Measurements from ENCODE around the gene SERPINA4.

Gene SERPINA4, protein sequence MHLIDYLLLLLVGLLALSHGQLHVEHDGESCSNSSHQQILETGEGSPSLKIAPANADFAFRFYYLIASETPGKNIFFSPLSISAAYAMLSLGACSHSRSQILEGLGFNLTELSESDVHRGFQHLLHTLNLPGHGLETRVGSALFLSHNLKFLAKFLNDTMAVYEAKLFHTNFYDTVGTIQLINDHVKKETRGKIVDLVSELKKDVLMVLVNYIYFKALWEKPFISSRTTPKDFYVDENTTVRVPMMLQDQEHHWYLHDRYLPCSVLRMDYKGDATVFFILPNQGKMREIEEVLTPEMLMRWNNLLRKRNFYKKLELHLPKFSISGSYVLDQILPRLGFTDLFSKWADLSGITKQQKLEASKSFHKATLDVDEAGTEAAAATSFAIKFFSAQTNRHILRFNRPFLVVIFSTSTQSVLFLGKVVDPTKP

GRCh38 chr14:94560751-94561655 lies at the start of gene SERPINA4:
SERPINA4 (plus strand) TSS chr14:94561442; CDS start chr14:94563483, 2,041 bp downstream.
- Histone ChIP-seq H3K27me3 (ENCODE audit: insufficient read depth, low read length, poor library complexity, severe bottlenecking) (no peaks in the 10 kb centered on the region), H3K9me3 (ENCODE audit: insufficient read depth, low read depth, low read length) (peaks cover 9% of the 10 kb centered on the region; the same call in 1 of the 2 replicates), H3K79me2 (ENCODE audit: insufficient read depth, low read length) (no peaks in the 10 kb centered on the region), H3K36me3 (ENCODE audit: insufficient read depth, low read length) (no peaks in the 10 kb centered on the region), H3F3A (ENCODE audit: low read depth) (no peaks in the 10 kb centered on the region), H3K9ac (ENCODE audit: low read depth, low read length, poor library complexity, severe bottlenecking) (no peak within 1 kb of the TSS), H3K4me3 (ENCODE audit: low read length, poor library complexity, severe bottlenecking) (no peak within 1 kb of the TSS), H3K9me2 (replicated peaks; ENCODE audit: low read depth, low read length) (no peaks in the 10 kb centered on the region), H4K20me1 (ENCODE audit: insufficient read depth, low read length, poor library complexity, severe bottlenecking) (no peaks in the 10 kb centered on the region), H3K4me2 (ENCODE audit: low read depth, low read length, poor library complexity, severe bottlenecking) (no peak within 1 kb of the TSS), H3K4me1 (ENCODE audit: insufficient read depth, low read length, poor library complexity, severe bottlenecking) (no peaks in the 10 kb centered on the region), H2AFZ (ENCODE audit: low read length) (no peak within 1 kb of the TSS)
- TF ChIP-seq EZH2phosphoT487 (IDR thresholded peaks at IDR 0.05; ENCODE audit: borderline replicate concordance) (no peak), CTCF (conservative IDR thresholded peaks at IDR 0.05; ENCODE audit: low read length) (no peak)

GRCh38 chr14:94514351-94514750 lies 46.9 kb upstream of the SERPINA4 start:
- no peak overlapping the region for H2AFZ ChIP-seq (ENCODE audit: low read length)
- no peak overlapping the region for H3K4me2 ChIP-seq (ENCODE audit: low read depth, low read length, poor library complexity, severe bottlenecking)
- no peaks in the 10 kb centered on the region for H3K36me3 ChIP-seq (ENCODE audit: insufficient read depth, low read length)
- H3K9ac ChIP-seq (ENCODE audit: low read depth, low read length, poor library complexity, severe bottlenecking): no peak overlapping the region
- H3K27me3 ChIP-seq (ENCODE audit: insufficient read depth, low read length, poor library complexity, severe bottlenecking): no peaks in the 10 kb centered on the region
- no peak overlapping the region for H3K4me3 ChIP-seq (ENCODE audit: low read length, poor library complexity, severe bottlenecking)
- H3K4me1 ChIP-seq (ENCODE audit: insufficient read depth, low read length, poor library complexity, severe bottlenecking): no peaks in the 10 kb centered on the region
- H4K20me1 ChIP-seq (ENCODE audit: insufficient read depth, low read length, poor library complexity, severe bottlenecking): no peaks in the 10 kb centered on the region
- no peaks in the 10 kb centered on the region for H3K9me2 ChIP-seq (replicated peaks; ENCODE audit: low read depth, low read length)
- no peaks in the 10 kb centered on the region for H3F3A ChIP-seq (ENCODE audit: low read depth)
- no peaks in the 10 kb centered on the region for H3K79me2 ChIP-seq (ENCODE audit: insufficient read depth, low read length)
- TF ChIP-seq EZH2phosphoT487 (IDR thresholded peaks at IDR 0.05; ENCODE audit: borderline replicate concordance): no peak
- TF ChIP-seq CTCF (conservative IDR thresholded peaks at IDR 0.05; ENCODE audit: low read length): no peak
- no peaks in the 10 kb centered on the region for H3K9me3 ChIP-seq (ENCODE audit: insufficient read depth, low read depth, low read length)

GRCh38 chr14:94515426-94515825 lies 45.8 kb upstream of the SERPINA4 start:
- H3K36me3 ChIP-seq (ENCODE audit: insufficient read depth, low read length): no peaks in the 10 kb centered on the region
- no peaks in the 10 kb centered on the region for H3K79me2 ChIP-seq (ENCODE audit: insufficient read depth, low read length)
- H3K4me2 ChIP-seq (ENCODE audit: low read depth, low read length, poor library complexity, severe bottlenecking): no peak overlapping the region
- TF ChIP-seq CTCF (conservative IDR thresholded peaks at IDR 0.05; ENCODE audit: low read length) (no peak), EZH2phosphoT487 (IDR thresholded peaks at IDR 0.05; ENCODE audit: borderline replicate concordance) (no peak)
- no peaks in the 10 kb centered on the region for H3K9me2 ChIP-seq (replicated peaks; ENCODE audit: low read depth, low read length)
- H3K9me3 ChIP-seq (ENCODE audit: insufficient read depth, low read depth, low read length): no peaks in the 10 kb centered on the region
- no peaks in the 10 kb centered on the region for H3F3A ChIP-seq (ENCODE audit: low read depth)
- no peaks in the 10 kb centered on the region for H4K20me1 ChIP-seq (ENCODE audit: insufficient read depth, low read length, poor library complexity, severe bottlenecking)
- no peak overlapping the region for H3K4me3 ChIP-seq (ENCODE audit: low read length, poor library complexity, severe bottlenecking)
- no peaks in the 10 kb centered on the region for H3K27me3 ChIP-seq (ENCODE audit: insufficient read depth, low read length, poor library complexity, severe bottlenecking)
- H2AFZ ChIP-seq (ENCODE audit: low read length): no peak overlapping the region
- H3K4me1 ChIP-seq (ENCODE audit: insufficient read depth, low read length, poor library complexity, severe bottlenecking): no peaks in the 10 kb centered on the region
- no peak overlapping the region for H3K9ac ChIP-seq (ENCODE audit: low read depth, low read length, poor library complexity, severe bottlenecking)

Measured in Loucy (cell line).